PC-3 (cell line): ENCODE data around the gene EPG5.

Source experiments
- EZH2 ChIP-seq: fragments of 300-600 bp; sonication (generic); IDR thresholded peaks from one replicate; pipeline ENCODE4 v1.6.1; 2017; ENCODE audit warnings: antibody characterized with exemption, mild to moderate bottlenecking, low read length; ENCODE audit not compliant: unreplicated experiment
- TF ChIP-seq, protein P1 (sequence below): fragments of 300-600 bp; sonication (generic); conservative IDR thresholded peaks from 2 replicates; pipeline ENCODE4 v1.5.1; 2017; ENCODE audit warnings: antibody characterized with exemption, low read depth, mild to moderate bottlenecking, low read length

DNA sequence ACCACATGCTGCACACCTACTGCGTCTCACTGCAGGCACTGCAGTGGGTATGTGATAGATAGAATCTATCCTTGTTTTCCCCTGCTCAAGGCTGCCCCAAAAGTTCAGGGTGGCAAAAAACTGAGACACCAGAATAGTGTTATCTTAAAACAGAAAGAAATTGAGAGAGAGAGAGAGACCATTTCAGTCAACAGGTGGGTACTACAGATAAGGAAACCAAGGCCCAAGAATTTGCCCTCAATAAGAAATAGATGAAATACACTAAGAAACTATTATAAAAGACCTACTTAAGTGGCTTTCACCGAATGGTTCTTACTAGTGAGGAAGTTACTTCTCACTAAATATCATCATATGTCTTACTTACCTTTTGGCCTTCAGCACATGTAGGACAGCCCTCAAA, 27.9 kb downstream of the EPG5 start:
- TF ChIP-seq, protein P1, sequence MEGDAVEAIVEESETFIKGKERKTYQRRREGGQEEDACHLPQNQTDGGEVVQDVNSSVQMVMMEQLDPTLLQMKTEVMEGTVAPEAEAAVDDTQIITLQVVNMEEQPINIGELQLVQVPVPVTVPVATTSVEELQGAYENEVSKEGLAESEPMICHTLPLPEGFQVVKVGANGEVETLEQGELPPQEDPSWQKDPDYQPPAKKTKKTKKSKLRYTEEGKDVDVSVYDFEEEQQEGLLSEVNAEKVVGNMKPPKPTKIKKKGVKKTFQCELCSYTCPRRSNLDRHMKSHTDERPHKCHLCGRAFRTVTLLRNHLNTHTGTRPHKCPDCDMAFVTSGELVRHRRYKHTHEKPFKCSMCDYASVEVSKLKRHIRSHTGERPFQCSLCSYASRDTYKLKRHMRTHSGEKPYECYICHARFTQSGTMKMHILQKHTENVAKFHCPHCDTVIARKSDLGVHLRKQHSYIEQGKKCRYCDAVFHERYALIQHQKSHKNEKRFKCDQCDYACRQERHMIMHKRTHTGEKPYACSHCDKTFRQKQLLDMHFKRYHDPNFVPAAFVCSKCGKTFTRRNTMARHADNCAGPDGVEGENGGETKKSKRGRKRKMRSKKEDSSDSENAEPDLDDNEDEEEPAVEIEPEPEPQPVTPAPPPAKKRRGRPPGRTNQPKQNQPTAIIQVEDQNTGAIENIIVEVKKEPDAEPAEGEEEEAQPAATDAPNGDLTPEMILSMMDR = no peak
- no peak for TF ChIP-seq EZH2
